GM18507 (cell line): ENCODE data around the gene CTSS.
A peak's percentile ranks its signal among the peaks of the same experiment; 100 is the strongest.
"Not testable (repeated sequence)": the region's sequence is repeated elsewhere in the genome, so short reads cannot be mapped to it uniquely, and the experiment has no call there.

ENCODE experiments used
- DNase-seq: peaks from one replicate; pipeline ENCODE4 v3.0.0; 2011; ENCODE audit warnings: low read depth; ENCODE audit not compliant: insufficient read length; ENCODE audit errors: extremely low spot score
- FAIRE-seq: peaks from 2 replicates; lab custom pipeline; 2011; peaks lifted over from hg19 to GRCh38; lab: Jason Lieb, UNC

The CTSS gene

DNA sequence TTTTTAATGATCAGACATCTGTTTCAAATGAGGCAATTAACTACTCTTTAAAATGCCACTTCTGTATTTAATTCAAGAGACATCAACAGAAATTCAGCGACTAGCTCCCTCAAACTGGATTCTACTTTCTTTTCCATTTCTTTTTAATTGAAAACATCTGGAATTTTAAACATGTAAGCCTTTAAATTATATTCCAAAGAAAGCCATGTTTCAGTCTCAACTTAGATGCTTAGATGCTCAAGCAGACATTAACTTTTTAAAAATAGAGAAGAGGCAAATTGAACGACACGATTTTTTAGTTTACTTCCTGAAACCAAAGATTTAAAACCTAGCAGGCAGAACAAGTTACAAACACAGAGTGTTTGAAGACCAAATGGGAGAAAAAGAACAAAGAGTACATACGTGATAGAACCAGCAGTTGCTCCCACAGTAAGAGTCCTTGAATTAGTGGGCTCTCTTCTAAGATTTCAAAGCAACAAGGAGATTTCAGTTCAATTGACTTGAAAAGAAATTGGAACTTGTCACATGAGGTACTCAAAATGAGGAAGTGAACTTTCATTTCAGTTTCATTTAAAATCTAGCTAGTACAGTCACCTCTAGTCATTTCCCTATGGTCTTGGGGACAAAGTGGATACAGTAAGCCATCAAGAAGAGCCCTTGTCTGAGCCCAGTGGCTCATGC is at the start of gene CTSS:
CTSS (minus strand) TSS at position 483 of the 681 bp plus-strand sequence. CDS start 1,015 bp downstream, outside the sequence.
- FAIRE-seq (peak; percentile 90), DNase-seq (peak; percentile 54)

DNA sequence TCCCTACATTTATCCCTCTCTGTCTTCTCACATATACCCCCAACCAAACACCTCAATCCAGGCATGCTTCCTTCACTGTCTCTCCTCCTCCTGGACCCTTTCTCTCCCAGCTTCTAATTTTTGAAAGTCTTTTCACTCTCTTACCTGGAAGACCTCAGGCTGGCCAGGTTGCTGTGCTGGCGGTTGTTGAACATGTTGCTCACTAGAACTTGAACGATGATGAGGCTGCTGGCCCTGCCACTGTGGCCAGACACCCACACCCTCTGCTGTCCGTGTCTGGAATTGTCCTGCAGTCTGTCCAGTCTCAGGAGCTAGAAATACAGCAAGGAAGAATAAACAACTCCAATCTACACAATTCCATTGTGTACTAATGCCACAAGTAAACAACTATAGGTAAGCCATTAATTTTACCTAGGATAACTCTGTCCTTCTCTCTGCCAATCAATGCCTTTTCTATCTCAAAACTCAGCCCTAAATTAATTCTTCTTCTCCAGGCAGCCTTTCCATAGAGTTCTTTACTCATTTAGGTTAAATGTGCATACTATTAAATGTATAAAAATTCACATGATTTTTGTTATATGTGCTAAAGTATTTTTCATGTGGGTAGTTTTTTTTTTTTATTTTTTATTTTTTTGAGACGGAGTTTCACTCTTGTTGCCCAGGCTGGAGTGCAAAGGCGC is 47.6 kb upstream of the CTSS start:
- FAIRE-seq: peak; percentile 39
- peak; percentile 22 for DNase-seq

DNA sequence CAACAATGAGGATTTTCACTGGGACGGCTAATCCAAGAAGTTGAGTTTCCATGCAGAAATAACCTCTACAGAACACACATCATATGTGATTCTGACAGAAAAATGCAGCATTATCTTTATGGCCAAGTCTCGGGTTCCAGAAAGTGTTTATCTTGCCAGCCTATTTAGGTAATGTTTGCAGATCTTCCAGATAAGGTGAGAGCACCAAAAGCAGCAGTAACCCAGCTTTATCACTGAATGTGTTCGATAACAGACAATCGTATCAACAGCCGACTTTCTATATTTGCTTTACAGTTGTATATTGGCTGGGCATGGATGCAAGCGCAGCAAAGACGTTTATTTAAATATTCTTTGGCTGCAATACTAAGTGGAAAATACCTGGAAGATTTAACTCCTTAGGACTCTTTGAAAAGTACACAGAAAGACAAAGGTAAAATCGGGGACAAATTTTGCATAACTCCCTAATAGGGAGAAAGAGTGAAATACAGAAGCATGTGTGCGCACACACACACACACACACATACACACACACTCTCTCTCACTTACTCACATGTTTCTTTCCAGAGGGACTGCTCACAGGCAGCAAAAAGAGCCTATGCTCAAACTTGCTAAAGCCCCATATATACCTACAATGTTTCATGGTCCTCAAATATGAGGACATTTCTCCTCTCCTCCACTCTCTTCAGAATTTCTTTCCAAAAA is 45.5 kb upstream of the CTSS start:
- no peak for FAIRE-seq
- DNase-seq: no peak

GRCh38 chr1:150809651-150810050 is 44.1 kb upstream of the CTSS start:
- DNase-seq (no peak), FAIRE-seq (no peak)

DNA sequence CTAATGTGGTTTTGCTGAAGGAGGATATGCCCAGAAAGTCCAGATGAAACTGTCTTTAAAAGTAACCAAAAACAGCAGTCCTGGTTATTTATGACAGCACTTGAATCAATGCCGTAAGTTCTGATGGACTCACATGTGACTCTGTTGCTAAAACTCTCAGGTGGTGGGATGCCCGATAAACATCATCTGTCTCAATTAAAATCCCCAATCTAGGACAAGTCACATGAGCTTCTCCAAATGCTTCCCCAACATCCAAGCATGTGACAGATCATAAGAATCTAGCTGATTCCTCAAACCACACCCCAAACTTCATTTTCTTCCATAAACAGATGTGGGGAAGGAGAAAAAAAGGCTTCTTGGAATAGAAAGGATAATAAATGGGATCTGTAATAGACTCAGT is 43.3 kb upstream of the CTSS start:
- no peak for FAIRE-seq
- DNase-seq: no peak

DNA sequence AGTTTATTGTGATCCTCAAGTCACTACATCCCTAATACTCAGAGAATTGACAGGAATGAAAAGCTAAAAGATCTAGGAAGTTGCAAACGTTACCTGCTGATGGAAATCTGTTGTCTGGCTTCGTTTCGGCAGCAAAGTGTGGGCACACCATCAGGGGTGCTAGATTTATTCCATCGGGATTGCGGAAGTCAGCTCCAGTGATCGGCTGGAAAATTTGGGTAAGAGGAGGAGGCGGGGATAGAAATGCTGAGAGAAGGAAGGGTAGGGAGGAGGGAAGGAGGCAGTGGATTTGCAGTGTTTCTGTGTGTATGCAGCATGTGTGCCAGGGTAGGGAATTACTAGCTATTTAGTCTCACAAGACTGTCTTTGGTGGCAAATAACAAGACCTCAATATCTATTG is 42.5 kb upstream of the CTSS start, which contains the start of gene CTSK:
CTSK (minus strand) TSS at position 140 of the 400 bp plus-strand sequence. CDS start 1,455 bp downstream, outside the sequence.
- DNase-seq: no peak
- FAIRE-seq: no peak

DNA sequence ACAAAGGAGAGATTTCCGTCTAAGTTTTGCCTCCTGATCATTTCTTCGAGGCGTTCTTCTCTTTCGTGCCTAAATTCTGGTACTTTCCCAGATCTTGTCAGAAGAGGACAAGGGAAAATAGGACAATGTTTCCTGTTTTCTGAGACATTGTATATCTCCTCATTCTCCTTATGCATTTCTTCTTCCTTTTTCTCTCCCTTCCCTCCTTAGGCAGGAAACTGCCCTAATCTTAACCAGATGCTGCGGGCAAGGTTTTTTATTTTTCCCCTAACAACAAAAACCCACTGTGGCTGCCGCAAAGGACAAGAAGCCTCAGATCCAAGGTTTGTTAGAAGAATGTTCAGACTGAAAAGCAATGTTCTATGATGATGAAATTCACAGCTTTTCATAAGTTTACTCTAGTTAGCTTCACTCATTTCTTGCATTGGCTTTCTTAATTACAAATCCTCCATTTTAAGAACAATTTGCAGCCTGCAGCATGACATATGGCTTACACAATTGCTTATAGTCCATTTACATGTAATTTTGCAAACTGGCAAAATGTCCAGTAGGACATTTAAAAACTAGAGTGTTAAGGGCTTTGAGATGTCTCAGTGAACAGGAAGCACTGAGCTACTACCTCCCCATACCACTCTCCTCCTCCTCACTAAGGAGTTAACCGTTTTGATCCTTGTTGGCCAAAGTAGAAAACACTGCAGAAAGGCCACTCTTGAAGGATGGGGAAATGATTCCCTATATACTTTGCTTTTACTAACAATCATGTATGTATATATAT is 41.9 kb upstream of the CTSS start:
- no peak for DNase-seq
- FAIRE-seq: no peak

GRCh38 chr1:150805899-150806298 is 40.3 kb upstream of the CTSS start:
- FAIRE-seq (no peak), DNase-seq (no peak)

GRCh38 chr1:150804671-150805070 is 39.1 kb upstream of the CTSS start:
- no peak for FAIRE-seq
- DNase-seq: no peak

GRCh38 chr1:150799089-150799488 is 33.5 kb upstream of the CTSS start:
- no peak for DNase-seq
- no peak for FAIRE-seq

- FAIRE-seq (no peak), DNase-seq (no peak)
These were observed 32.9 kb upstream of the CTSS start for GRCh38 chr1:150798525-150798924.

- no peak for DNase-seq
- FAIRE-seq: no peak
These were observed 30.8 kb upstream of the CTSS start for GRCh38 chr1:150796374-150796773.

- FAIRE-seq, DNase-seq: not testable (repeated sequence)
These were observed 28.2 kb upstream of the CTSS start for GRCh38 chr1:150793778-150794177.

DNA sequence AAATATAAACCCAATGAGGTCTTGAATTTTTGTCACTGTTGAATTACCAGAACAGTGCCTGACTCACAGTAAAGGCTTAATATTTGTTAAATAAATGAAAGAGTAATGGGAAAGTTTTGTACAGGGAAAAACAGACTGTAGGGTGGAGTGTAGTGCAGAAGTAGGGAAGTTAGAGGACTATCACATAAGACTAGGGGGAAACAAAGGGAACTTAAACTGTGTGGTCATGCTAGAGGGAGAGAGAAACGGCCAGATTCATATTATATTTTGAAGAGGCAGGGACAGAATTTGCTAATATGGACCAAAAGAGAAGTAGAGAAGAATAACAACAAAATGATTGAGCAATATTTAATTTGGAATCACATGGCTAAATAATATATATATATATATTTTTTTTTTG is 27.6 kb upstream of the CTSS start:
- no peak for DNase-seq
- no peak for FAIRE-seq

GRCh38 chr1:150791585-150791984 is 26.0 kb upstream of the CTSS start:
- FAIRE-seq (no peak), DNase-seq (no peak)

DNA sequence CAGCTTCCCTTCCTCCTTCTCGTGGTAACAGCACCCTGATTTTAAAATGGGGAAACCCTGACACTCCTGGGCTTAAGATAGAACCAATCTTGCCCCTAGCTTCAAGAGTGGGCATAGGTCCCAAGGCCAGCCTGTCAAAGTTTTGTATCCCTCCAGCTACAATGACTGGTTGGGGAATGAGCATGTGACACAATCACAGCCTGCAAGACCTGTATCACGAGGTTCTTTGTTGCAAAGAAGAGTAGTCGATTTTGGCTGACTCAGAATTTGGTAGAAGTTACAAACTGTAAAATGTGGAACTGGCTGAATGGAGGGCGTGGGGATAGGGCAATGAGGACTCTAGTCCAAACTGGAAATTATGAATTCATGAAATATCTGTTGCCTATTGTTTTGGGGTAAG is 23.8 kb upstream of the CTSS start:
- no peak for DNase-seq
- FAIRE-seq: no peak

DNA sequence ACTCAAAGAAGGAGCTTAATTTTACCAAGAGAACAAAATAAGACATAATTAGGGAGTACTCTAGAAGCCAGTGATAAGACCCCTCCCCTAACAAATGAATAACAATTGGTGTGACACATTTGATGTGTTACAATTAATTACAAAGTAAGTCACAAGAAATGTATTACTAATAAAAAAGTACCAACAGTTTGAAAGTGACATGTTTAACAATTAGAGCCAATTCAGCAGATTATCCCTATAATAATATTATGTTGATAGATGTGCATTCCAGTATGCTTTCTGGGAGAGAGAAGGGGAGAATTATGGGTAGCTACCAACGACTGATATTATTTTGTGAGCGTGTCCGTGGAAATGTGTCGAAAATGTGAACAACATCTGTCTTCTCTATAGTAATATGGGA is 23.4 kb upstream of the CTSS start:
- DNase-seq (no peak), FAIRE-seq (no peak)

DNA sequence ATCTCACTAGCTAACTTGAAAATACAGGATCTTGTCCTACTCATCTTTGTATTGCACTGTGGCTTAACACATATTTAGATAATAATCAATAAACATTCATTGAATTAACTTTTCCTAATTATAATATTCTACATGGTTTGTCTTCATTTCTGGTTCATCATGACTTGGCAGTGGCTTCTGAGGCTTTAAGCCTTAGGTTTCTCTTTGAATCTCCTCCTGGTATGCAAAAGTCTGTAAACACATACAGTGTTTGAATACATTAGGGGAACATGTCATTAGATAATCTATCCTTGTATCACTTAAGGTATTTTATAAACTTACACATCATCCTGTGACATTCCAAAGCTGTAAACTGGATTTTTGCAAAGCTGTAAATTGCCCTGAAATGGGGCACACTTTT is 21.9 kb upstream of the CTSS start:
- DNase-seq: no peak
- no peak for FAIRE-seq

GRCh38 chr1:150780510-150780909 is 14.9 kb upstream of the CTSS start:
- FAIRE-seq (no peak), DNase-seq (no peak)

DNA sequence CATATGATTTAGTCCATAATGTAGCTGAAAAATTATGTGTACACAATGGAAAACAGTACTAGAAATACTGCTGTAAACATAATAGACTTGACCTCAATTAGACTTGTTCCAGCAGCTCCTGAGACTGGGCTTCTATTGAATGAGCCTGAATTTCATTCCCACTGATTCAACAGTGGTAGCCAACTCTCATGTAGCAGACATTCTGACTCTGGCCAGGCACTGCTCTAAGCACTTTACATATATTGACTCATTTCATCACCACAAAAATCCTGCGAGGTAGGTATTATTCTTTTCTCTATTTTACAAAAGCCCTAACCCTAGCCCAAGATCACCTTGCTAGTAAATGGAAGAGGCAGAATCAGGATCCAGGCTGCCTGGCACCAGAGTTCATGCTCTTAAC is 12.8 kb upstream of the CTSS start:
- no peak for FAIRE-seq

More for the DNA sequence above, 12.8 kb upstream of the CTSS start:
- DNase-seq: no peak
